Pons (tissue), 1 donor: ENCODE results near the gene CNGA4.

ENCODE experiments used
- DNase-seq: peaks from one replicate; pipeline ENCODE4 v3.0.0-alpha.2; 2016; ENCODE audit warnings: low spot score

CNGA4 gene, protein sequence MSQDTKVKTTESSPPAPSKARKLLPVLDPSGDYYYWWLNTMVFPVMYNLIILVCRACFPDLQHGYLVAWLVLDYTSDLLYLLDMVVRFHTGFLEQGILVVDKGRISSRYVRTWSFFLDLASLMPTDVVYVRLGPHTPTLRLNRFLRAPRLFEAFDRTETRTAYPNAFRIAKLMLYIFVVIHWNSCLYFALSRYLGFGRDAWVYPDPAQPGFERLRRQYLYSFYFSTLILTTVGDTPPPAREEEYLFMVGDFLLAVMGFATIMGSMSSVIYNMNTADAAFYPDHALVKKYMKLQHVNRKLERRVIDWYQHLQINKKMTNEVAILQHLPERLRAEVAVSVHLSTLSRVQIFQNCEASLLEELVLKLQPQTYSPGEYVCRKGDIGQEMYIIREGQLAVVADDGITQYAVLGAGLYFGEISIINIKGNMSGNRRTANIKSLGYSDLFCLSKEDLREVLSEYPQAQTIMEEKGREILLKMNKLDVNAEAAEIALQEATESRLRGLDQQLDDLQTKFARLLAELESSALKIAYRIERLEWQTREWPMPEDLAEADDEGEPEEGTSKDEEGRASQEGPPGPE

GRCh38 chr11:6238902-6239301 is at the start of gene CNGA4:
CNGA4 (plus strand) TSS chr11:6239089; CDS start chr11:6239207, 118 bp downstream.
- DNase-seq = no peak

DNA sequence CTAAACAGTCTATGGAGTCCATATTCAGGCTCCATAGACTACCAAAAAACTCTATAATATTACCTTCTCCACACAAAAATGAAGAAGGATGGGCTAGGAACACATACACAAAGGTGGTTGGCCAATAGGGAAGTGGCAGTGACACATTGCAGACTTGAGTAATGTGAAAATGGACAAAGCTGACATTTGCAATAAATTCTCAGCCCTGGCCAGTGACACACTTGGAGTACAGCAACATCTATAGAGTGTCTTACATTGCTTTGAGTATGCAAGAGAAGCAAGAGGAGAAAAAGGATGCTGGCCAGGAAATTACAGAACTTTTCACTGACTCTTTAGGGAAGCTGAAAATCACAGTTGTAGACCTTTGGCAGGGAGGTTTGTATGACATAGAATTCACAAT is 47.1 kb upstream of the CNGA4 start:
- DNase-seq = no peak

DNA sequence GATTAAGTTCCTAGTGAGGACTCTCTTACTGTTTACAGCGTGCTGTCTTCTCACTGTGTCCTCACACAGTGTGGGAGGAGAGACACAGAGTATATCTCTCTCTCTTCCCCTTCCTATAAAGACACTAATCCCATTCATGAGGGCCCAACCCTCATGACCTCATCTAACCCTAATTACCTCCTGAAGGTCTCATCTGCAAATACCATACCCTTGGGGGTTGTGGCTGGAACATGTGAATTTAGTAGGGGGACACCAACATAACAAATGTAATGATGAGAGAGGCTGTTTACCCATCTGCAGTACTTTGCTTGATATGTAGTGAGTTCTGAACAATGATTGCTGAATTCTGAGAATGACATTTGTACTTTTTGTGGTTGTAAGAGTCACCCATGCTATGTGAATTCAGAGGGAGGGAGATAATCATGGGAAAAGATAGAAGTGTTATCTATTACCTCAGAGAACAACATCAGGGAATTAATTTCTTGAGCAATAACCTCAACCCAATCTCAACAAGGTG is 44.8 kb upstream of the CNGA4 start:
- no peak for DNase-seq

GRCh38 chr11:6196396-6196795 is 42.5 kb upstream of the CNGA4 start:
- DNase-seq = no peak

DNA sequence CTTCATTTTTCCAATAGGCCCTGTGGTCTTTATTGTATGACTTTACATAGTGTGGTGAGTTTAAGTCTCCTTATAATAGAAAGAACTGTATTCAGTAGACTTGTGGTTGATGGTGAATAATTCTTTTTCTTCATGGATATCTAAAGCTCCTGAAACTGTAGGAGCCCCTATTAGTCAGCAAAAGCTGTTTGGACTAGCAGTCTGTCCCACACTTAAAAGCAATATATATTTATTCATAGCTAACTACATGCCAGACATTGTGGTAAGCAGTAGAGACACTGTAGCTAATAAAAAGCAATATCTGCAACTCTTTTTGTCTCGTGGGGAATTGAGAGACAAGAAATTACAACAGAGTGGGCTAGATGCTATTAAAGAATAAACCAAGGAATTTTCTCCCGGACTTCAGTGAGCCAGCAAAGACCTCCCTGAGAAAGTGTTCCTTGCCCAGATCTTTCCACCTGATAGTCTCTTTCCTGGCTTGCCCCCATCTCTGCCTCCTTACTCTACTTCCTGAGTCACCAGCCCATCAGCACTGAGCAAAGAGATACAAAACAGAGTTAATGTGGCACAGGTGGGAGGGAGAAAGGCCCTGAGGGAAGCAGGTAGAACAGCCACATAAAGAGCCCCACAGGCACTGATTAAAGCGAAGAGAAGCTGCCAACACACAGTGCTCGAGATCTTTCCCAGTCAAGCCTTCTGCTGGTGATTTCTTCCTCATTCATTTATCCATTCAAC is 41.3 kb upstream of the CNGA4 start:
- no peak for DNase-seq

- DNase-seq = no peak
These were observed 39.6 kb upstream of the CNGA4 start, which contains the start of gene OR52W1 for GRCh38 chr11:6199174-6199810. OR52W1 (plus strand) TSS chr11:6199224; CDS start chr11:6199224, 0 bp downstream.

DNA sequence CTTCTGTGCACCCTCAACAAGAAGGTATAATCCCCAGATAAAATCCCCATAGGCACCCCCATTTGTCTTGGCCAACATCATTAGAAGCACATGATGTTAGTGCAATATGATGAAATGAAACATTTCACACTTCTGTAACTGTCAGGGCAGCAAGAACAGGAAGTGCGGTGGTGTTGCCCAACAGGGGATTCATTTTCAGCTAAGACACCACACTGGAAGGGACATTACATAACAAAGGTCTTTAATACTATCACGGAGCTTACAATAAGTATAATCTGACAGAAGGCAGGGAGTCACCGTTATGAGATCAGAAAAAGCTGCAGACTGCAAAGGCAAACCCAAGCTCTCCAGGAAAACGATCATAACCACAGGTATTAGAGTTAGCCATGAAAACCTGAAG is 37.9 kb upstream of the CNGA4 start:
- DNase-seq = peak; percentile 56

- no peak for DNase-seq
These were observed 37.4 kb upstream of the CNGA4 start for GRCh38 chr11:6201481-6201880.

DNA sequence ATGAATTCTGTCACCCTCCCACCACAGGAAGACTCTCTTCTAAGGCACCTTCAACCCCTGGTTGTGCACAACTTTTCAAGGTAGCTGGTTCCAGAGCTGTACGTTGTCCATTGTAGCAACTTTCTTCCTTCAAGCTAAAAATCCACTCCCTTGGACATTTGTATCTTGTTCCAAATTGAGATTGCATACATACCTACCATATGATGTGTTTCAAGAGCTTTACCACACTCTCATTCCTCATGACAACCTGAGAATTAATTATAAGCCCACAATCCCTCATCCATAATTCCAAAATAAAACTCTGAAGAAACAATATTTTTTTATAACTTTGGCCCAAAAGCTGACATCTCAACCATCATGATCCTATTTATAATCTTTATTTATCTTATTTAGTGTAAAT is 36.8 kb upstream of the CNGA4 start:
- DNase-seq = no peak

DNA sequence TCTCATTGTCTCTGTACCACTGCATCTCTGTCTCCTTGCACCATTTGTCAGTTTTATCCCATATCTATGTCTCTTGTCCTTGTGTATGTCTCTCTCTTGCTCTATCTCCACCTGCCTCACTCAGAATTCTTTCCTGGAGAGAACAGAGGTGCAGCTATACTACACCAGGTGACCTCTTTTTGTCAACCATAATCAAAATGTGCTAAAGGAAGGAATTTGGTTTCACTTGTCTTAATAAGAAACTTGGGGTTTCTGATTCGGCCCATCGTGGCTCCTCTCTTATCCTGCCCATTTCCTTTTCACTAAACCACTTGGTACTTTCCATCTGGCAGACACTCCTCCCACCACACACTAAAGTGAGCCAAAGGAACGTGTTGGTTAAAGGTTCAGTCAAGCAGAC is 35.6 kb upstream of the CNGA4 start:
- no peak for DNase-seq

- DNase-seq = no peak
These were observed 34.2 kb upstream of the CNGA4 start for GRCh38 chr11:6204706-6205105.

GRCh38 chr11:6205366-6205765 is 33.5 kb upstream of the CNGA4 start, which contains the start of gene C11orf42:
C11orf42 (plus strand) TSS chr11:6205557; CDS start chr11:6205616, 59 bp downstream.
- DNase-seq = no peak

DNA sequence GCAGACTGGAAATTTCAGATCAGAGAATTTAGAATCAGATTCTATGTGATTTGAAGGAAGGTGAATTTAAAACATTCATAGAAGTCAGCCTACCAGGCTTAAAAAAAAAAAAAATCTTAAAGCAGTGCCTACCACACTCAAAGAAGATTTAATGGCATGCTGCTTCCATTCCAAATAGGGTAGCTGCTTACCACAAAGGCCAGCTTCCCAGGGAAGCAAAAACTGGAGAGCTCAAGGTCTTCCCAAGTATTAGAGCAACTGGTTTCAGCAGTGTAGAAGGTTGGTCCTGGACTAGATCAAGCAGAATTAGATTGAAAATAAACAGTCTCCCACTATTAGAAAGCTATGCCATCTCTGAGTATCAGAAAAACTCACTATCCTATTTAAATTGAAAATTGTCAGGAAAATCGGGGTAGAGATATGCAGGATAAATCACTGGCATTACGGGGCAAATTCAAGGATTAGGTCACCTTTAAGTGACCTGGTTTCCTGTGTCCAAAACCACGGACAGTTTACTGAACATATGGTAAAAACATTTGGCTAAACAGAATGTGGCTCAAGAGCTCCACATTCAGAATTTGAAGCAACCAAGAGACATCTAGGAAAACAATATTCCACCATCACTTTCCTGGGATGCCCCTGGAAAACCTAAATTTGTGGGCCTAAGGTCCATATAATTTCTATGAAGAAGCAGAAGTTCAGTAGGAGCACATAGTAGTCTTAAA is 32.3 kb upstream of the CNGA4 start:
- DNase-seq = no peak

- no peak for DNase-seq
These were observed 29.1 kb upstream of the CNGA4 start for GRCh38 chr11:6209801-6210200.

GRCh38 chr11:6210274-6210955 is 28.5 kb upstream of the CNGA4 start:
- no peak for DNase-seq

DNA sequence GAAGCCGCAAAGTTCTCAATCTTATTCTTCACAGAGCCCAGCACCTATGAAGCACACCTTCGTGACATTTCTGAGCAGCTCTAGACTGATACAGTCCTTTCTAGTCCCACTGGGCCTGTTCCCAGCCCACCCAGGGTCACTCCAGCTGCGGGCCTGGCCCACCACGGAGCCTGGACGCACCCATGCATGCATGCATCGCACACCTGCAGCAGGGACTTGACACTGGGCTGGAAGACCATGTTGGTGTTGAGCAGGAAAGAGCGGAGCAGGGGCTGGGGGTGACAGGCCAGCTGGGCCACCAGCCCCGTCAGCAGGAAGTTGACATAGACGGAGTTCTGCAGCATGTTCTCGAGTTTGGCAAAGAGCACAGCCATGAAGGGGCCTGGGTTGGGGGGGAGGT is 24.4 kb upstream of the CNGA4 start:
- no peak for DNase-seq

- no peak for DNase-seq
These were observed 22.4 kb upstream of the CNGA4 start for GRCh38 chr11:6216501-6216900.

DNA sequence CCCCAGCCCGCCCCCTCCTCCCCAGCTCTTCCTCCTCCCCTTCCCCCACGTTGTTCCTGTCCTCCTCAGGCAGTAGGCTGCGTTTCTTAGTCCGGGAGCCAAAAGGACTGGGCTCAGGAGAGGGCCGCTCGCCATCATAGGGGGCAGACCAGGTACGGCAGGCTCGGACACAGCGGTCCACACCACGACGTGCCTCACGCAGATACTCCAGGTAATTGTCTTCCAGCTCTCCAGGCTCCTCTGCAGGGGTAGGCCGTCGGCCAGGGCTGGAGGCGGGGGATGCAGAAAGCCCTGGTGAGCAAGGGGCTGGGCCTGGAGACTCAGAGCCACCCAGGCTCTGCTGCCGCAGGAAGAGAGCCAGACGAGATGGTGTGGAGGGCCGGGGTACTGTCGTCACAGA is 21.2 kb upstream of the CNGA4 start:
- DNase-seq = no peak

- no peak for DNase-seq
These were observed 19.5 kb upstream of the CNGA4 start for GRCh38 chr11:6219359-6219758.

DNA sequence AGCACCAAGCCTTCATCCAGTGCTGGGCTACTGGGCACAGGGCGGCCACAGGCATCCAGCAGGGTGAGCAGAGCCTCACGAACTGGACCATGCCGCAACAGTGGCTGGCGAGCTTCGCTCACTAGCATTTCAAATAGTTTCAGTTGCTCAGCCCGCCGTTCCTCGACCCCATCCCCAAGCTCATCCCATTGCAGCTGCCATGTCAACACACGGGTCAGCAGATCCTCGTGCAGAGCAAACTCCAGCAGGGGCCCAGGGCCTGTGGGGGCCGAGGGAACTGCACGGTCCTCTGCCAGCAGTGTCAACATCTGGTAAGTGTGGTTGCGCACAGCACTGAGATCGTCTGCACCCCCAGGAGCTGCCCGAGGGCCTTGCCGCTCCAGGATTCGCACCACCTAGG is 15.0 kb upstream of the CNGA4 start:
- no peak for DNase-seq

- DNase-seq = no peak
These were observed 14.5 kb upstream of the CNGA4 start for GRCh38 chr11:6224421-6224820.
